Stimulated activated CD8-positive, alpha-beta memory T cell treated with anti-CD3 and anti-CD28 coated beads, Interleukin-15, amount 100 ng/mL, for 1 hour (primary cell): ENCODE measurements around the gene LRRC7.
"Not testable (repeated sequence)": the region's sequence is repeated elsewhere in the genome, so short reads cannot be mapped to it uniquely, and the experiment has no call there.

Experiments
- DNase-seq: peaks from one replicate; pipeline ENCODE4 v3.0.0-alpha.2; 2020; ENCODE audit warnings: low read depth

Gene LRRC7

DNA sequence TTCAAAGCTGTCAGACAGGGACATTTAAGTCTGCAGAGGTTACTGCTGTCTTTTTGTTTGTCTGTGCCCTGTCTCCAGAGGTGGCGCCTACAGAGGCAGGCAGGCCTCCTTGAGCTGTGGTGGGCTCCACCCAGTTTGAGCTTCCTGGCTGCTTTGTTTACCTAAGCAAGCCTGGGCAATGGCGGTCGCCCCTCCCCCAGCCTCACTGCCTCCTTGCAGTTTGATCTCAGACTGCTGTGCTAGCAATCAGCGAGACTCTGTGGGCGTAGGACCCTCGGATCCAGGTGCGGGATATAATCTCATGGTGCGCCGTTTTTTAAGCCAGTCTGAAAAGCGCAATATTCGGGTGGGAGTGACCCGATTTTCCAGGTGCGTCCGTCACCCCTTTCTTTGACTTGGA, 320.3 kb downstream of the LRRC7 start:
- DNase-seq, result not testable (repeated sequence)

DNA sequence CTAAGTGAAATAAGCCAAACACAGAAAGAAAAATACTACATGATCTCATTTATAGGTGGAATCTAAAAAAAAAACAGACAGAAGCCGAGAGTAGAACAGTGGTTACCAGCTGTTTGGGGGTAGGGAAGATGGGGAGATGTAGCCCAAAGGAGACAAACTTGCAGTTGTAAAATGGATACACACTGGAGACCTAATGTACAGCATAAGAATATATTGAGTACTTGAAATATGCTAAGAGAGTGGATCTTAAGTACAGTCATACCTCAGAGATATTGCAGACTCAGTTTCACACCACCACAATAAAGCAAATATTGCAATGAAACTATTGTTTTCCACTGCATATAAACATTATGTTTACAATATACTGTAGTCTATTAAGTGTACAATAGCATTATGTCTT, 320.9 kb downstream of the LRRC7 start:
- DNase-seq, result no peak

DNA sequence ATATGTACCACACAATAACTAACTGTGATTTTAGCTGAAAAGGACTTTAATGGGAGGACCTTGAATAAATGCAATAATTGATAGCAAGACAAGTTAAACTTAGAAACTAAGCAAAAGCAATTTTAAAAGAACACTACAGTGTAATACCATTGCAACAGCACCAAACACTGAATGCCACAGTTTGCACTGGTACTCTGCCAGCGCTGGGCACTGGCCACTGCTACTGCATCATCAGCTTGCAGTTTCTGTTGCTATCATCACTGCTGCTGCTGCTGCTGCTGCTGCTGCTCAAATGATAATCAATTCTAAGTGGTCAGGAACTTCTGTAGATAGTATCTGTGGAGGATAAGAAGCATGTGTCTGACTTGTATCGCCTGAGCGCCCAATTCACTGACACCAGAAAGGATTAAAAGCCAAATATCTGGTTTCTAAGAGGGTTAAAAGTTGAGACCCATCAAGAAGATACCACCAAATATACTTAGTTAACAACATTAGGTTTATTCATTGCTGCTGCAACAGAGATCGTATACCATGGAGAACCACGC, 330.8 kb downstream of the LRRC7 start:
- no peak for DNase-seq

DNA sequence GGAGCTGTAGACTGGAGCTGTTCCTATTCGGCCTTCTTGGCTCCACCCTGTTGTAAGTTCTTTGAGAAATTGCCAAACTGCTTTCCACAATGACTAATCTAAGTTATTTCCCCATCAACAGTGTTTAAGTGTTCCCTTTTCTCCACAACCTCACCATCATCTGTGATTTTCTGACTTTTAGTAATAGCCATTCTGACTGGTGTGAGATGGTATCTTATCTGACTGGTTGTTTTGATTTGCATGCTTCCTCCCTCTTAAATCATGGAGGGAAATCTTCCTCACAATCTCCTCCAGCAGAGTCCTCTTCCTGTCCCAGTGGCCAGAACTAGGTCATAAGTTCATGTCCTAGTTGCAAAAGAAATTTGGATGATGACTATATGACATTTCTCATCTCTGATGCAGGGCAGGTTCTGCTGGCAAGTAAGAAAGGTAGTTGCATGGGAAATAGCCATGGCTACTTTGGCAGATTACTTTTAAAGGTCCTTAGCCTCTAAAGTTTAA, 343.6 kb downstream of the LRRC7 start:
- DNase-seq, result no peak

DNA sequence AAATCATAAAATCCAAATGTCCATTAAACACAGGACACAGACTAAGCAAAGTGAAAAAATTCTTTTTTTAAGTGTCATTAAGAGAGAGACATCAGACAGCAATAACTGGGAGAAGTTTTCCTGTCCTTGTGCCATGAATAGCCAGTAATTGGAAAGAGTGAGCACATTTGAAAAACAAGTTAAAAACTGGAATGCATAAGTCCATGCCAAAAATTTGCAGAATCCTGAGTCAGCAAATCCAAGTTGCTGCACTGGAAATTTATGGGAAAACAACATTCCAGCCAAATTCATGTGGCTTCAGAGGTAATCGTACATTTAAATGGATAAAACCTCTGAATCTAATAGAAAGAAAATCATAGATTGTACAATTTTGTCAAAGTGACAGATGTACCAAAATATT, 346.3 kb downstream of the LRRC7 start:
- no peak for DNase-seq

DNA sequence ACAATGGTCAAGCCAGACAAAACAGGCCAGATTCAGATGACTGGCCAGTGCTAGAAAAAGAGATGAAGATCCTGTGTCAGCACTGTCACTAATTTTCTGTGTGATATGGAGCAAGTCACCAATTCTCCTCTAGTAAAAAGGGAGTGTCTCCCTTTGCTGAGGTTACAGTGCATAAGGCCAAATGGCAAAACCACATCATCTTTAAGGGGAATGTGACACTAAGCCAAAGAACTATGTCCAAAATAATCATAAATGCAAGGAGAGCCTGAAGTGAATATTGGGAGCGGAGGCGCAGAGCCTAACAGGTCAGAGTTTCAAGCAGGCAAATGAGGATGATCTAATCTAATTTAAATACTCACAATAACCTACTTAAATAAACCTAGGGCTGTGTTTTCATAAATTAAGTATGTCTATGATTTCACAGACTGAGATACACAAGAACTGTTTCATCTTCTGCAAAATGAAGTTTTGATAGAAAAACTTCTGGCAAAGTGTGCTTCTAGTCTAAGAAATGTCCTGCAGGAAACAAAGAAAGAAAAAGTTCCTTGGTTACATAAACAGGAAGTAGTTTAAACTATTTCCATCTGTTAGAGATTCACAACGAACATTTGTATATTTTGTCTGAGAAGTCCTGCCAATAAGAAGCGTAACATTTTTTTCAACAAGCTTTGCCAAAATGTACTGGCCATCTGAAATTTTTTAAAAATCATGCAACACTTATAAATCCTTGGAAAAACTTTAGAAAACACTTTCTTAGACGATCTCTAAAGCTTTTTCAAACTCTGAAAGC, 347.4 kb downstream of the LRRC7 start:
- no peak for DNase-seq

DNA sequence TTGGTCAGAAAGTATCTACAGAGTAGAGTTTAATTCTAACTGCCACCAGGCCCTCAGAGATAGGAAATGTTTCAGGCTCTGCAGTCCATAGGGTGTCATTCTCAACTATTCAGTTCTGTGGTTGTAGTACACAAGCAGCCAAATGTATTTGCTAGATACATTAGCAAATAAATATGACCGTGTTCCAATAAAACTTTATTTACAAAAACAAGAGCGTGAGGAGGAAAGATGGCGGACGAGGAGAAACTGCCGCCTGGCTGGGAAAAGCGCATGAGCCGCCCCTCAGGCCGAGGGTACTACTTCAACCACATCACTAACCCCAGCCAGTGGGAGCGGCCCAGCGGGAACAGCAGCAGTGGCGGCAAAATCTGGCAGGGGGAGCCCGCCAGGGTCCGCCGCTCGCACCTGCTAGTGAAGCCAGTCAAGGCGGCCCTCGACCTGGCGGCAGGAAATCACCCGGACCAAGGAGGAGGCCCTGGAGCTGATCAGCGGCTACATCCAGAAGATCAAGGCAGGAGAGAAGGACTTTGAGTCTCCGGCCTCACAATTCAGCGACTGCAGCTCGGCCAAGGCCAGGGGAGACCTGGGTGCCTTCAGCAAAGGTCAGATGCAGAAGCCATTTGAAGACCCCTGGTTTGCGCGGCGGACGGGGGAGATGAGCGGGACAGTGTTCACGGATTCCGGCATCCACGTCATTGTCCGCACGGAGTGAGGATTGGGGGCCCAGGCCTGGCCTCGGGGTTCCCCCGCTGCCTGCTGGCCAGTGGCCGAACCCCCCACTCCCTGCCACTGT, 351.6 kb downstream of the LRRC7 start:
- DNase-seq, result no peak

DNA sequence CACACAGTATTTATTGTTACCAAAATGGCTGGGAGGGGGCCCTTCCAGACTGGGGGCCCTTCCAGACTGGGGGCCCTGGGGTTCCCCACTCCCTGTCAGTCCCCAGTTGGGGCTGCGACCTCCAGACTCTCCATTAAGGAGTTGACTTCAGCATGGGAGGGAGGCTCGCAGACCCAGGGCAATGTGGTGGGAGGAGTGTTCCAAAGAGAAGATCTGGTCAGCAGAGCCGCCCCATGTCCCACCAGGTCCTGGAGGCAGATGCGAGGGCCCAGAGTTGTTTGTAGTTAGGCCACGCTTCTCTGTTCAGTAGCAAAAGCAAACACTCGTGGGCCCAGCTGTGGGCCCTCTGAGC, 352.2 kb downstream of the LRRC7 start:
- DNase-seq, result no peak

DNA sequence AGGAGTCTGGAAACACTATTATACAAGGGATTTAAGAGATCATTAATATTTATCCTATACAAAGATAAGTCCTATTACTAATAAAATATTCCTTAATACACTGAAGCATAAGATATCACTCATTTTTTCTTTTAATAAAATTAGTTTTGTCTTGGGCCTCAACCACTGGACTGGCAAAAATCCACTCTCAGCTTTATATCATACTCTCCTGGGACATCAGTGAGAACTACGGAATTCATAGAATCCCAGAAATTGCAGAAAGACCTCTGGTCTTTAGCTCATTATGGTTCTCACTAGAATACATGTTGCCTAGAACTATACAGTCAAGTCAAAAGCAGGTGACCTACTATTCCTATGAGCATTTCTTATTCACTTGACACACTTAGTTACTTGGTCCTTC, 352.7 kb downstream of the LRRC7 start:
- DNase-seq, result no peak

DNA sequence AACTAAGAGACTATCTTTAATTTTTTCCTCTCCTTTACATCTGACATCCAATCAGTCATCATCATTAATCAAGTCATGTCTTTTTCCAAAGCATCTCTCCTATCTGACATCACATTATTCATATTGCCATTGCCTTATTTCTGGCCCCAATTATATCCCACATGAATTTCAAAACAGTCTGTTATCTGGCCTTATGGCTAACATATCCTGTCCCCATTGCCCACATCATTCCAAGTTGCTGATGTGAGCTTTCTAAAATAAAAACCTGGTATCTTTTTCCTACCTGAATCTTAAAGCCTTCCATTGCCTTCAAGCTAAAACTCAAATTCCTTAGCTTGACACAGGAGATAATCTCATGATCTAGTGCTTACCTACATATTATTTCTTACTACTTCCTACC, 353.8 kb downstream of the LRRC7 start:
- DNase-seq, result no peak

DNA sequence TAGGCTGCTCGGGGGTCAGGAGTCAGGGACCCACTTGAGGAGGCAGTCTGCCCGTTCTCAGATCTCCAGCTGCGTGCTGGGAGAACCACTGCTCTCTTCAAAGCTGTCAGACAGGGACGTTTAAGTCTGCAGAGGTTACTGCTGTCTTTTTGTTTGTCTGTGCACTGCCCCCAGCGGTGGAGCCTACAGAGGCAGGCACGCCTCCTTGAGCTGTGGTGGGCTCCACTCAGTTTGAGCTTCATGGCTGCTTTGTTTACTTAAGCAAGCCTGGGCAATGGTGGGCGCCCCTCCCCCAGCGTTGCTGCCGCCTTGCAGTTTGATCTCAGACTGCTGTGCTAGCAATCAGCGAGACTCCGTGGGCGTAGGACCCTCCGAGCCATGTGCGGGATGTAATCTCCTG, 360.5 kb downstream of the LRRC7 start:
- DNase-seq, result not testable (repeated sequence)

DNA sequence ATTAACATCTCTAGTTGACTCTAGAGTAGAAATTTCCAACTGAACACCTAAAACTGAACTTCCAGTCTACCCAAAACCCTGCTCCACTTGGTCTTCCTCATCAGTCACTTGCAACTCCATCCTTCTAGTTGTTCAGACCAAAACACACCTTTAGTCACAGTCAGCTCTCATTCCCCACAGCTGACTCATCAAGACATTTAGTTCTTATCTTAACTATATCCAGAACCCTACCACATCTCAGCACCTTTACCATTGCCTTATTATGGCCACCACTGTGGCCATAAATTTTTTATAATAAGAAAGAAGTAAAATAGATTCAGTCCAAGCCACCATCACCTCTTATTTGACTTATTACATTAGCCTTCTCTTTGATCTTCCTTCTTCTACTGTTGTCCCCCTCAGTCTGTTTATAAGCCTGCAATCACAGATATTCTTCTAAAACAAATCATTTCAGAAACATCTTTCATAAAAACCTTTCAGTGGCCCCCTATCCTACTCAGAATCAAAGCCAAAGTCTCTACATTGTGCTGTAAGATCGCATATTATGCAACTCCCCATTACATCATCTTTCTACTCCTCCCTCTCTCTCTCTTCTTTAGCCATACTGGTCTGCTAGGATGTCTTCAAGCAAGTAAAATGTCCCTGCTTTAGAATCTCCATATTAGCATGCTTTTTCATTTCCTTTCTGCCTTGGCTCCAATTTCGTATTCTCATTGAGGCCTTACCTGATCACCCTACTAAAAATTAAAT, 361.8 kb downstream of the LRRC7 start:
- no peak for DNase-seq

DNA sequence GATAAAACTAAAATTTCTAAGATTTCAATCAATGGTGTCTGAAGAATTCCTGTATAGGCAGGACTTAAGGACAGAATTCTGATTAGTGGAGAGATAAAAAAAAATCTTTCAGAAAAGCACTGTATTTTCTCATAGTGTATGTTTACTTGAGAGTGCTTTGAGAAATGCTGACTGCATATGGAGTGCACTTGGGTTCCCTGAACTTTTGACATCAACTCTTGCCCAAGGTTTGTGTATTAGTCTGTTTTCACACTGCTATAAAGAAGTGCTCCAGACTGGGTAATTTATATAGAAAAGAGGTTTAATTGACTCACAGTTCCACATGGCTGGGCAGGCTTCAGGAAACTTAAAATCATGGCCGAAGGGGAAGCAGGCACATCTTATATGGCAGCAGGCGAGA, 362.7 kb downstream of the LRRC7 start:
- DNase-seq, result no peak

DNA sequence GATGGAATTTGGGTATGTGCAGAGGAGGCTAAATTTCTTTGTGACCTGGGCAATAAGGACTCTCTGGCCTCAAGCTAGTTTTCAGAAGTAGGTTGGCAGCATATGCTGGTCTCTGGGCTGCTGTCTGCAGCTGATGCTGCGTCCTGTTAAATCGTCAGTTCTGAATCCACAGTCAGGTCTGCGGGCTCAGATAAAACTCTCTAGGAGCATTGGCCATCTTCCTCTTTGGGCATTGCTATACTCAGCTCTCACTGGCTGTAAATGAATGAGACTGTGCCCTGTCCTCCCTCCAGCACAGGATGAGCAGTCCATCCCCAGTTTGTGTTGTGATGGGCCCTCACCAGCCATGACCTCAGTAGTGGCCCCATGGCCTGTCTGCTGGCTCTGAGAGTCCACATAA, 365.0 kb downstream of the LRRC7 start:
- DNase-seq, result no peak

DNA sequence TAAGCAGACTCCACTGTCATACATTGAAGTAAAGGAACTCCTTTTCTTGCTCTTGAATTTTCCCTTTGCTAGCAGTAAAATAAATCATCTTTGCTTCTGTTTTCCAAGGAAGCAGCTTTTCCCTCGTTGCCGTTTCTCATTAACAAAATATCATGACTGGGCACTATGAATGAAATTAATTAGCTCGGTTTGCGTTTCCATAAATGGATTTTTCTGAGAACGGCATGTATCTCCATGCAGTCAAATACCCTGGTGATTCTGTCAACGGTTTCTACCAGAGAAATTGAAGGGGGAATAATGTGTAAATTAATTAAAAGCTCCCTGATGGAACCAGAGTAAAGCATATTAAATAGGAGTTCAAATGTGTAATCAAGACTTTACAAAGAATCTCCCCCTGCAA, 372.5 kb downstream of the LRRC7 start:
- no peak for DNase-seq

DNA sequence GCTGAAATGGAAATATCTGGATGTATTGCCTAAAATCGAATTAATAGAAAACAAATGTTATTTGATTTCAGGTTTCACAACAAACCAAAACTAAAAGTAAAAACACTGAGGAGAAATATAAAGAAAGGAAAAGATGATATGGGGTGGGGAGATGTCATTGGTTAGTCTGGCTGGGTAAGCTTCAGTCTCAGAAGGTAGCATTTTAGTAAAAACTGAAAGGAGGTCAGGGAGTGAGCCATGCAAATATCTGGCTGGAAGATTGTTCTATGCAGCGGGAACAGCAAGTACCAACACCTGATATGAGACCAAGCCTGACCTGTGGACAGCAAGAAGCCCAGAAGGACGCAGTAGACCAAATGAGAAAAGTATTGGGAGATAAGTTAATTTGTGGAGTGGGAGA, 373.1 kb downstream of the LRRC7 start:
- no peak for DNase-seq

DNA sequence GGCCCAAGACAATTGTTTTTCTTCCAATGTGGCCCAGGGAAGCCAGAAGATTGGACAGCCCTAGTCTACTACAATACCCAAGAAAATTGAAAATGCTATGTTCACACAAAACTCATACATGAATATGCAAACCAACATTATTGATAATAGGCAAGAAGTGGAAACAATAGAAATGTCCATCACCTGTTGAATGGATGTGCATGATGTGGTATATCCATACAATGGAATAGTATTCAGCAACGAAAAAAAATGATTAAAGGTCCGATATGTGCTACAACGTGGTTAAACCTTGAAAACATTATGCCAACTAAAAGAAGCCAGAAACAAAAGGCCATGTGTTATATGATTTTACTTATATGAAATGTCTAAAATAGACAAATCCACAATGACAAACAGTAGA, 375.3 kb downstream of the LRRC7 start:
- no peak for DNase-seq

DNA sequence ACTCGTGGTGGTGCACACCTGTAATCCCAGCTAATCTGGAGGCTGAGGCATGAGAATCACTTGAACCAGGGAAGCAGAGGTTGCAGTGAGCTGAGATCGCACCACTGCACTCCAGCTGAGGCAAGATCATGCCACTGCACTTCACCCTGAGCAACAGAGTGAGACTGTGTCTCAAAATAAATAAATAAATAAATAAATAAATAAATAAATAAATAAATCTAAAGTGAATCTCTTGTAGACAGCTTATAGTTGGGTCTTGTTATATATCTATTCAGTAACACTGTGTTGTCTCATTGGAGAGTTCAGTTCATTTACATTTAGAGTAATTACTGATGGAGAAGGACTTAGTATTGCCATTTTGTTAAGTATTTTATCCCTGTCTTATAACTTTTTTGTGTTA, 379.2 kb downstream of the LRRC7 start:
- DNase-seq, result no peak

DNA sequence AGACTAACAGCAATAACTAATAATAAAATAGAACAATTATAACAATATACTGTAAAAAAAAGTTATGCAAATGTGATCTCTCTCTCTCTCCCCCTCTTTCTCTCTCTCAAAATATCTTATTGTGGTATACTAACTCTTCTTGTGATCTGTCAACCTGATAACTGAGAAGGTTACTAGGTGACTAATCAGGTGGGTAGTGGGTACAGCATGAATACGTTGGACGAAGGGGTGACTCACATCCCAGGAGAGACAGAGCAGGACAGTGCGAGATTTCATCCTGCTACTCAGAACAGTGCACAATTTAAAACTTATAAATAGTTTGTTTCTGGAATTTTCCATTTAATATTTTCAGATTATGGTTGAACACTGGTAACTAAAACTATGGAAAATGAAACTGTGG, 380.1 kb downstream of the LRRC7 start:
- DNase-seq, result no peak

DNA sequence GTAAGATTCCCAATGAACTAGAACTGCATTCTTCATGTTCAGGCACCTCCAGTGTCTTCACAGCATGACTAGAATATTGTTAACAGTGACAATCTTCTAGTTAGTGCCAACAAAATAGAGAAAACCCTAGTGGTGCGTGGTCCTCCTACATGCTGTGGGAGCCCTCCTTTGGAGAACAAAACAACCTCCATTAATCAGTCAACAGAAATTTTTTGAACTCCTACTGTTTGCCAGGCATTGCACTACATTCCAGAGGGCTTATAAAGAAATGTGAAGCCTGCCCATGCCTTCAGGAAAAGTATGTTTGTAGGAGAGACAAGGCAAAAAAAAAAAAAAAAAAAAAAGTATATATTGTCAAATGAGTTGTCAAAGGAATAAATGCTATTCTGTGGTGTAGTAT, 385.0 kb downstream of the LRRC7 start:
- no peak for DNase-seq

DNA sequence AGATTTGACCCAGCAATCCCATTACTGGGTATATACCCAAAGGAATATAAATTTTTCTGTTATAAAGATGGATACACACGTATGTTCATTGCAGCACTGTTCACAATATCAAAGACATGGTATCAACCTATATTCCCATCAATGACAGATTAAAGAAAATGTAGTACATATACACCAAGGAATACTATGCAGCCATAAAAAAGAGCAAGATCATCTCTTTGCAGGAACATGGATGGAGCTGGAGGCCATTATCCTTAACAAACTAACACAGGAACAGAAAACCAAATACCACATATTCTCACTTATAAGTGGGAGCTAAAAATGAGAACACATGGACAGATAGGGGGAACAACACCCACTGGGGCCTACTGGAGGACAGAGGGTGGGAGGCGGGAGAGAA, 394.7 kb downstream of the LRRC7 start:
- DNase-seq, result not testable (repeated sequence)

DNA sequence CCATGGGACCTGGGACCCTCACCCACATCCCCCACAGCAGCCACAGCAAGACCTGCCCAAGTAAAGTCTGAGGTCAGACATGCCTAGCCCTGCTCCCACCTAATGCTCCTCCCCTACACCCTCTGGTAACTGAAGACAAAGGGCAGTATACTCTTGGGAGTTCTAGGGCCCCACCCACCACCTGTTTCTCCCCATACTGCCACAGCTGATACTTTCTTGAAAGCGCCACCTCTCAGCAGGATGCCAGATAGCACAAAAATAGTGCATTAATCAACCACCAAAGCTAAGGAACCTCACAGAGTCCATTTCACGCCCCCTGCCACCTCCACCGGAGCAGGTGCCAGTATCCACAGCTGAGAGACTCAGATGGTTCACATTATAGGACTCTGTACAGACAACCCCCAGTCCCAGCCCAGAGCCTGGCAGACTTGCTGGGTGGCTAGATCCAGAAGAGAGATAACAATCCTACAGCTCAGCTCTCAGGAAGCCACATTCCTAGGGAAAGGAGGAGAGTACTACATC, 399.6 kb downstream of the LRRC7 start:
- DNase-seq, result no peak
